ENCODE results near the gene APOA4. TPM values are rescaled to one million over a fixed set of nuclear protein-coding genes. Genes with fewer than 3 reads are reported as not detected.
"Not testable (repeated sequence)": the region's sequence is repeated elsewhere in the genome, so short reads cannot be mapped to it uniquely, and the experiment has no call there.

Gene APOA4
- polyA plus RNA-seq, 3 donors from 2014 or later = not detected

GRCh38 chr11:116813781-116814471 lies 9.2 kb downstream of the APOA4 start:
- no peaks in the 10 kb centered on the region for H3K27me3 Mint-ChIP-seq (ENCODE audit: low read depth in 3 of 3)
- peaks cover 0 to 4% of the 10 kb centered on the region in 2 donors for H3K4me1 Mint-ChIP-seq
- H3K27ac Mint-ChIP-seq = no peak overlapping the region
- no peaks in the 10 kb centered on the region for H3K36me3 Mint-ChIP-seq
- DNase-seq = no peak
- no peaks in the 10 kb centered on the region for H3K9me3 Mint-ChIP-seq
- H3K4me3 Mint-ChIP-seq = no peak overlapping the region

GRCh38 chr11:116813170-116813569 lies 9.9 kb downstream of the APOA4 start:
- no peak overlapping the region for H3K4me3 Mint-ChIP-seq
- H3K4me1 Mint-ChIP-seq = peaks cover 0 to 4% of the 10 kb centered on the region in 2 donors

GRCh38 chr11:116812109-116812508 lies 11.0 kb downstream of the APOA4 start:
- Mint-ChIP-seq H3K36me3 (peaks cover 0 to under 1% (median 0%) of the 10 kb centered on the region in 3 donors), H3K4me3 (no peak overlapping the region), H3K27ac (no peak overlapping the region), H3K9me3 (no peaks in the 10 kb centered on the region), H3K4me1 (peaks cover 0 to 4% of the 10 kb centered on the region in 2 donors), H3K27me3 (ENCODE audit: low read depth in 3 of 3) (no peaks in the 10 kb centered on the region)
- no peak for DNase-seq

More at GRCh38 chr11:116813170-116813569, 9.9 kb downstream of the APOA4 start:
- Mint-ChIP-seq H3K9me3 (no peaks in the 10 kb centered on the region), H3K36me3 (no peaks in the 10 kb centered on the region), H3K27ac (no peak overlapping the region), H3K27me3 (ENCODE audit: low read depth in 3 of 3) (no peaks in the 10 kb centered on the region)
- DNase-seq = no peak

- Mint-ChIP-seq H3K27me3 (ENCODE audit: low read depth in 3 of 3) (no peaks in the 10 kb centered on the region), H3K36me3 (peaks cover 0 to 4% (median 0%) of the 10 kb centered on the region in 3 donors), H3K4me3 (no peak overlapping the region), H3K27ac (no peak overlapping the region), H3K4me1 (peaks cover 0 to 4% of the 10 kb centered on the region in 2 donors), H3K9me3 (no peaks in the 10 kb centered on the region)
- no peak for DNase-seq
Measured at GRCh38 chr11:116811194-116811593, 11.9 kb downstream of the APOA4 start.

GRCh38 chr11:116808262-116809175 lies 14.6 kb downstream of the APOA4 start:
- Mint-ChIP-seq H3K4me3 (no peak overlapping the region), H3K36me3 (peaks cover 0 to 4% (median 0%) of the 10 kb centered on the region in 3 donors), H3K27me3 (ENCODE audit: low read depth in 3 of 3) (peaks cover 0 to 3% (median 0%) of the 10 kb centered on the region in 3 donors), H3K27ac (no peak overlapping the region), H3K4me1 (peaks cover 0 to 4% of the 10 kb centered on the region in 2 donors), H3K9me3 (no peaks in the 10 kb centered on the region)
- no peak for DNase-seq

- no peak overlapping the region for H3K27ac Mint-ChIP-seq
- H3K9me3 Mint-ChIP-seq = no peaks in the 10 kb centered on the region
- no peaks in the 10 kb centered on the region for H3K4me1 Mint-ChIP-seq
- no peak for DNase-seq
- no peak overlapping the region for H3K4me3 Mint-ChIP-seq
- peaks cover 0 to 4% (median 0%) of the 10 kb centered on the region in 3 donors for H3K36me3 Mint-ChIP-seq
- H3K27me3 Mint-ChIP-seq (ENCODE audit: low read depth in 3 of 3) = peaks cover 0 to 3% (median 1%) of the 10 kb centered on the region in 3 donors
Measured at GRCh38 chr11:116807601-116808261, 15.4 kb downstream of the APOA4 start.

- peaks cover 2 to 5% (median 3%) of the 10 kb centered on the region in 3 donors for H3K27me3 Mint-ChIP-seq (ENCODE audit: low read depth in 3 of 3)
- no peaks in the 10 kb centered on the region for H3K9me3 Mint-ChIP-seq
- H3K4me1 Mint-ChIP-seq = no peaks in the 10 kb centered on the region
- no peak overlapping the region for H3K4me3 Mint-ChIP-seq
- no peak overlapping the region for H3K27ac Mint-ChIP-seq
- H3K36me3 Mint-ChIP-seq = peaks cover 0 to 4% (median 0%) of the 10 kb centered on the region in 3 donors
- no peak for DNase-seq
Measured at GRCh38 chr11:116804001-116804400, 19.1 kb downstream of the APOA4 start.

- DNase-seq; H3K4me3 Mint-ChIP-seq; H3K9me3 Mint-ChIP-seq; H3K4me1 Mint-ChIP-seq; H3K36me3 Mint-ChIP-seq; H3K27ac Mint-ChIP-seq; H3K27me3 Mint-ChIP-seq (ENCODE audit: low read depth in 3 of 3): not testable (repeated sequence)
Measured at GRCh38 chr11:116801662-116802061, 21.4 kb downstream of the APOA4 start.

GRCh38 chr11:116800610-116801009 lies 22.5 kb downstream of the APOA4 start:
- H3K27me3 Mint-ChIP-seq (ENCODE audit: low read depth in 3 of 3) = peaks cover 2 to 6% (median 5%) of the 10 kb centered on the region in 3 donors
- no peaks in the 10 kb centered on the region for H3K36me3 Mint-ChIP-seq
- H3K9me3 Mint-ChIP-seq = no peaks in the 10 kb centered on the region
- H3K4me1 Mint-ChIP-seq = no peaks in the 10 kb centered on the region
- no peak overlapping the region for H3K27ac Mint-ChIP-seq
- no peak overlapping the region for H3K4me3 Mint-ChIP-seq
- no peak for DNase-seq

- Mint-ChIP-seq H3K4me3 (no peak overlapping the region), H3K27ac (peak overlapping the region in 1 of 6 donors; percentile 20), H3K36me3 (no peaks in the 10 kb centered on the region), H3K27me3 (ENCODE audit: low read depth in 3 of 3) (peaks cover 2 to 6% (median 4%) of the 10 kb centered on the region in 3 donors), H3K9me3 (no peaks in the 10 kb centered on the region), H3K4me1 (no peaks in the 10 kb centered on the region)
- no peak for DNase-seq
Measured at GRCh38 chr11:116798368-116798767, 24.7 kb downstream of the APOA4 start.

- no peaks in the 10 kb centered on the region for H3K9me3 Mint-ChIP-seq
- no peak for DNase-seq
- peaks cover 2 to 5% (median 4%) of the 10 kb centered on the region in 3 donors for H3K27me3 Mint-ChIP-seq (ENCODE audit: low read depth in 3 of 3)
- H3K4me1 Mint-ChIP-seq = no peaks in the 10 kb centered on the region
- no peak overlapping the region for H3K27ac Mint-ChIP-seq
- H3K36me3 Mint-ChIP-seq = no peaks in the 10 kb centered on the region
- H3K4me3 Mint-ChIP-seq = no peak overlapping the region
Measured at GRCh38 chr11:116797816-116798215, 25.3 kb downstream of the APOA4 start.

GRCh38 chr11:116796548-116796947 lies 26.6 kb downstream of the APOA4 start:
- H3K27ac Mint-ChIP-seq = no peak overlapping the region
- H3K9me3 Mint-ChIP-seq = no peaks in the 10 kb centered on the region
- H3K4me1 Mint-ChIP-seq = no peaks in the 10 kb centered on the region

GRCh38 chr11:116794851-116795250 lies 28.3 kb downstream of the APOA4 start:
- Mint-ChIP-seq H3K4me1 (peaks cover 3 to 6% of the 10 kb centered on the region in 2 donors), H3K27ac (no peak overlapping the region), H3K36me3 (no peaks in the 10 kb centered on the region), H3K4me3 (no peak overlapping the region), H3K9me3 (no peaks in the 10 kb centered on the region), H3K27me3 (ENCODE audit: low read depth in 3 of 3) (peaks cover 2 to 4% (median 4%) of the 10 kb centered on the region in 3 donors)
- no peak for DNase-seq

More at GRCh38 chr11:116796548-116796947, 26.6 kb downstream of the APOA4 start:
- no peak for DNase-seq
- Mint-ChIP-seq H3K36me3 (no peaks in the 10 kb centered on the region), H3K4me3 (no peak overlapping the region), H3K27me3 (ENCODE audit: low read depth in 3 of 3) (peaks cover 1 to 4% (median 2%) of the 10 kb centered on the region in 3 donors)

- peaks cover 3 to 7% of the 10 kb centered on the region in 2 donors for H3K4me1 Mint-ChIP-seq
- H3K9me3 Mint-ChIP-seq = no peaks in the 10 kb centered on the region
- no peak overlapping the region for H3K4me3 Mint-ChIP-seq
- H3K27me3 Mint-ChIP-seq (ENCODE audit: low read depth in 3 of 3) = peaks cover 2 to 4% (median 4%) of the 10 kb centered on the region in 3 donors
- DNase-seq = no peak
- H3K36me3 Mint-ChIP-seq = no peaks in the 10 kb centered on the region
- H3K27ac Mint-ChIP-seq = no peak overlapping the region
Measured at GRCh38 chr11:116793772-116794097, 29.4 kb downstream of the APOA4 start.
